B cell (primary cell): ENCODE data around the gene ATP8B3. TPM values are rescaled to one million over a fixed set of nuclear protein-coding genes. Genes with fewer than 3 reads are reported as not detected.

Experiments
- ATAC-seq: fragments of 200-7000 bp; cut with Tn5 transposase; one replicate; pipeline ENCODE4 v1.10.0; 2021; ENCODE audit warnings: low read depth, mild to moderate bottlenecking, moderate number of reproducible peaks, moderate library complexity
- CTCF ChIA-PET: fragments of 350-600 bp; sonication (Branson Sonifier 250); formaldehyde crosslinking; loops from one replicate; lab custom pipeline; 2021; ENCODE audit warnings: antibody characterized with exemption, inconsistent platforms; lab: Charles Lee
- POLR2A ChIA-PET: fragments of 350-600 bp; sonication (Branson Sonifier 250); formaldehyde crosslinking; loops from one replicate; lab custom pipeline; 2021; ENCODE audit warnings: antibody characterized with exemption; lab: Charles Lee
- DNase-seq: peaks from one replicate; pipeline ENCODE4 v3.0.0; 2013
- H2AFZ ChIP-seq: 2 replicates; pipeline ENCODE4 v1.6.1; 2012; ENCODE audit warnings: mild to moderate bottlenecking, low read depth, low read length; ENCODE audit not compliant: insufficient read depth, poor library complexity, severe bottlenecking
- H3K27ac ChIP-seq, 2 donors: 1 replicate in 1 of 2; 2 replicates in 1 of 2; pipeline ENCODE4 v1.5.1; 2012 to 2013; ENCODE audit warnings: low read length in 2 of 2, mild to moderate bottlenecking in 2 of 2, moderate library complexity in 1 of 2
- H3K27me3 ChIP-seq, 4 experiments: fragments of 200-600 bp in 1 of 4; sonication (generic) in 1 of 4; replicated peaks in 1 of 4; 1 replicate in 2 of 4; 2 replicates in 2 of 4; pipeline versions ENCODE4 v1.6.1 to v1.7.0; 2013 to 2016; ENCODE audit warnings: low read length in 3 of 4, mild to moderate bottlenecking in 2 of 4, mixed read lengths in 1 of 4, moderate library complexity in 1 of 4; ENCODE audit not compliant: insufficient read depth in 4 of 4, control insufficient read depth in 3 of 4; ENCODE audit errors: control extremely low read depth in 1 of 4
- H3K36me3 ChIP-seq, 2 experiments: replicated peaks in 1 of 2; 1 replicate in 1 of 2; 2 replicates in 1 of 2; pipeline versions ENCODE4 v1.6.1 to v1.7.1; 2013; ENCODE audit warnings: low read length in 1 of 2; ENCODE audit not compliant: insufficient read depth in 2 of 2, control insufficient read depth in 1 of 2; ENCODE audit errors: control extremely low read depth in 1 of 2, extremely low read depth in 1 of 2
- H3K4me1 ChIP-seq, 2 donors: fragments of 200-600 bp in 1 of 2; sonication (generic) in 1 of 2; 1 replicate in 1 of 2; 2 replicates in 1 of 2; pipeline versions ENCODE4 v1.5.1 to v1.6.1; 2013 to 2017; ENCODE audit warnings: low read length in 2 of 2; ENCODE audit not compliant: control insufficient read depth in 2 of 2, insufficient read depth in 2 of 2
- H3K4me2 ChIP-seq: replicated peaks from 2 replicates; pipeline ENCODE3; 2012; ENCODE audit warnings: mild to moderate bottlenecking, low read depth, low read length; ENCODE audit not compliant: poor library complexity, severe bottlenecking
- H3K4me3 ChIP-seq, 5 experiments: fragments of 200-600 bp in 1 of 5; sonication (generic) in 1 of 5; 1 replicate in 3 of 5; 2 replicates in 2 of 5; pipeline versions ENCODE4 v1.5.1 to v1.7.0; 2011 to 2016; ENCODE audit warnings: low read length in 4 of 5, mild to moderate bottlenecking in 4 of 5, low read depth in 2 of 5, control low read depth in 1 of 5, moderate library complexity in 1 of 5; ENCODE audit not compliant: insufficient read depth in 1 of 5; ENCODE audit errors: control extremely low read depth in 1 of 5, extremely low read depth in 1 of 5
- H3K79me2 ChIP-seq: fragments of 200-600 bp; sonication (generic); one replicate; pipeline ENCODE4 v1.6.0; 2016; ENCODE audit warnings: low read length; ENCODE audit not compliant: control insufficient read depth, insufficient read depth
- H3K9ac ChIP-seq: fragments of 200-600 bp; sonication (generic); 2 replicates; pipeline ENCODE4 v1.6.1; 2017; ENCODE audit warnings: mild to moderate bottlenecking, low read length, moderate library complexity
- H3K9me3 ChIP-seq, 3 donors: one replicate each; pipeline versions ENCODE4 v1.6.1 to v1.7.1; 2013; ENCODE audit warnings: low read length in 2 of 3; ENCODE audit not compliant: control insufficient read depth in 2 of 3, insufficient read depth in 1 of 3; ENCODE audit errors: control extremely low read depth in 1 of 3
- H4K20me1 ChIP-seq: 2 replicates; pipeline ENCODE4 v1.6.0; 2012; ENCODE audit warnings: mild to moderate bottlenecking, low read length; ENCODE audit not compliant: insufficient read depth, control insufficient read depth, poor library complexity, severe bottlenecking
- H3K27ac Mint-ChIP-seq: one replicate; pipeline ENCODE4 v1.8.0; 2021; ENCODE audit warnings: mixed read lengths
- H3K27me3 Mint-ChIP-seq: one replicate; pipeline ENCODE4 v1.8.0; 2021; ENCODE audit warnings: mixed read lengths
- H3K4me1 Mint-ChIP-seq: one replicate; pipeline ENCODE4 v1.8.0; 2021; ENCODE audit warnings: mixed read lengths
- H3K4me3 Mint-ChIP-seq: one replicate; pipeline ENCODE4 v1.8.0; 2021; ENCODE audit warnings: mixed read lengths
- H3K9me3 Mint-ChIP-seq: one replicate; pipeline ENCODE4 v1.8.0; 2022; ENCODE audit warnings: mixed read lengths; ENCODE audit not compliant: insufficient read depth
- EZH2 ChIP-seq: IDR thresholded peaks from 2 replicates; pipeline ENCODE4 v1.6.1; 2012; ENCODE audit warnings: borderline replicate concordance, low read depth, mild to moderate bottlenecking, moderate library complexity, low read length; ENCODE audit not compliant: insufficient read depth, poor library complexity, severe bottlenecking
- WGBS: methylation state at CpG from one replicate; pipeline ENCODE4 v1.1.5; 2013; ENCODE audit warnings: missing lambda C conversion rate; ENCODE audit not compliant: insufficient coverage; 5-methylcytosine and 5-hydroxymethylcytosine counted together
- intact Hi-C: fragments of 100-400 bp; cut with micrococcal nuclease; formaldehyde crosslinking; loops from one replicate; pipeline ENCODE4 v1.10.0; 2022
- polyA plus RNA-seq: library from polyadenylated mRNA; depleted of rRNA; stranded (reverse); fragments of >200 nt; gene quantifications from 2 replicates; pipeline ENCODE4 v1.2.3, GENCODE V29; 2012
- total RNA-seq, 2 donors: library from RNA; stranded (reverse); fragments of 120-200 nt in 1 of 2; gene quantifications; 1 replicate in 1 of 2; 2 replicates in 1 of 2; pipeline versions ENCODE4 v1.2.3 to v1.2.4, GENCODE V29; 2013 to 2022
- TF ChIP-seq, protein P1 (sequence below): fragments of 200-600 bp; IDR thresholded peaks from one replicate; pipeline ENCODE4 v1.8.0; 2022; ENCODE audit warnings: antibody characterized with exemption, mild to moderate bottlenecking

ATP8B3 gene
- total and polyA plus RNA-seq, 2 donors (not counting 1 experiment from before 2014, with no cell fraction given) = 0.89 to 5.1 TPM

GRCh38 chr19:1807030-1807694 is 4.9 kb downstream of the ATP8B3 start:
- ChIA-PET POLR2A (interaction anchor here (0.5 kb wide), 1 partner anchor 651 kb away, joined by 7 read pairs; no protein-coding TSS in a partner anchor), CTCF (no interaction called here)

More at GRCh38 chr19:1807030-1807694, 4.9 kb downstream of the ATP8B3 start:
- Mint-ChIP-seq H3K9me3 (no peaks in the 10 kb centered on the region), H3K4me3 (no peak overlapping the region), H3K27me3 (no peaks in the 10 kb centered on the region), H3K4me1 (peaks cover 2% of the 10 kb centered on the region), H3K27ac (no peak overlapping the region)
- WGBS = 93% methylated on average over 21 of the region's 28 CpGs
- Histone ChIP-seq H3K4me2 (no peak overlapping the region), H3K79me2 (no peaks in the 10 kb centered on the region), H3K4me1 (peaks cover 0 to 6% of the 10 kb centered on the region in 2 donors), H3K9me3 (no peaks in the 10 kb centered on the region), H3K27me3 (no peaks in the 10 kb centered on the region), H2AFZ (no peak overlapping the region), H3K27ac (no peak overlapping the region), H3K36me3 (no peaks in the 10 kb centered on the region), H3K4me3 (no peak overlapping the region), H4K20me1 (no peaks in the 10 kb centered on the region), H3K9ac (no peak overlapping the region)
- DNase-seq (no peak), ATAC-seq (no peak)
- intact Hi-C loops = no loop called here
- TF ChIP-seq, protein P1, sequence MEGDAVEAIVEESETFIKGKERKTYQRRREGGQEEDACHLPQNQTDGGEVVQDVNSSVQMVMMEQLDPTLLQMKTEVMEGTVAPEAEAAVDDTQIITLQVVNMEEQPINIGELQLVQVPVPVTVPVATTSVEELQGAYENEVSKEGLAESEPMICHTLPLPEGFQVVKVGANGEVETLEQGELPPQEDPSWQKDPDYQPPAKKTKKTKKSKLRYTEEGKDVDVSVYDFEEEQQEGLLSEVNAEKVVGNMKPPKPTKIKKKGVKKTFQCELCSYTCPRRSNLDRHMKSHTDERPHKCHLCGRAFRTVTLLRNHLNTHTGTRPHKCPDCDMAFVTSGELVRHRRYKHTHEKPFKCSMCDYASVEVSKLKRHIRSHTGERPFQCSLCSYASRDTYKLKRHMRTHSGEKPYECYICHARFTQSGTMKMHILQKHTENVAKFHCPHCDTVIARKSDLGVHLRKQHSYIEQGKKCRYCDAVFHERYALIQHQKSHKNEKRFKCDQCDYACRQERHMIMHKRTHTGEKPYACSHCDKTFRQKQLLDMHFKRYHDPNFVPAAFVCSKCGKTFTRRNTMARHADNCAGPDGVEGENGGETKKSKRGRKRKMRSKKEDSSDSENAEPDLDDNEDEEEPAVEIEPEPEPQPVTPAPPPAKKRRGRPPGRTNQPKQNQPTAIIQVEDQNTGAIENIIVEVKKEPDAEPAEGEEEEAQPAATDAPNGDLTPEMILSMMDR = no peak
- TF ChIP-seq EZH2 = no peak
